ENCODE results near the gene ARHGAP40. TPM values are rescaled to one million over a fixed set of nuclear protein-coding genes. Genes with fewer than 3 reads are reported as not detected.
A peak's percentile ranks its signal among the peaks of the same experiment; 100 is the strongest.

The ARHGAP40 gene
- total RNA-seq, result under 1 TPM in 1 of 2 experiments, not detected in 1; 0.12 TPM

DNA sequence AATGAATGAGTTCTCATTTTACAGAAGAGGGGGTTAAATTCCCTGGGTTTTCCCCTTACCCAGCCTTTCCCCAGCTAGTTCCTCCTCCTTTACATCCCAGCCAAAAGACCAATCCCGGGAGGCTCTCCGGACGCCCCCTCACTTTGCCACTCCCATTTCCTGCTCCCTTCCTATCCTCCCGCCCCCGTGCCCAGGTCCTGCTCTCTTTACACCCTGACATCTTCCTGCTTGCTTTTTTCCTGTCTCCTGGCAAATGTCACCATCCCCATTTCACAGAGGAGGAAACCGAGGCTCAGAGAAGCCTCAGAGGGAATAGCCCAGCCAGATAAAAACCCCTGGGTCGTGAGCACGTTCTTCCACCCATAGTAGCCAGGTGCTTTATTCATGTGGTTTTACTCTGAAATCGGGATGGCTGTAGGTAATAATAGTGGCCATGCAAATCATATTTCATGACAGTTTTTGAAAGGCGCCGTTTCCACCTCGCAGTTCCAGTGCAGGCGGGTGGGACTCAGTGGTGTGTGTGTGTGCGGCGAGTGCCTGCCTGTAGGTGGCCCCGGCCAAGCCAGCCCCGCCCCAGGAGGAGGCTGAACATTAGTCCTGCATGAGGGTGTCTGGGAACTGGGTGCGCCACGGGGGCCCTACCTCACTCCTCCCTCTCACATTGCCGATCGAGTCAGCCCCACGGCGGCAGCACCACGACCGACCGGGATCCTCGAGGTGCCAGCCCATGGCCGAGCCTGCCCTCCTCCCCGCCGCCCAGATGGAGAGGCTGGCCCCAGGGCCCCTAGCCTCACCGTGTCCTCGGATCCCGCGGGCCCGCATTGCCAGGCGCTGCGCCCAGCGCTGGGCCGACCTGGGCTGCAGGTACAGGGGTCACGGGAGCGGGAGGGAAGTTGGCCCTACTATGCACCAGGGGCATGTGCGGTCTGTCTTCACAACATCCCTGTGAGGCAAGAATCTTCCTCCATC is at the start of gene ARHGAP40:
Gene ARHGAP40 (plus strand): TSS at position 594 of the 969 bp plus-strand sequence.
- Mint-ChIP-seq H3K27ac (no peak within 1 kb of the TSS), H3K27me3 (peaks cover 73% of the 10 kb centered on the region), H3K36me3 (no peaks in the 10 kb centered on the region), H3K4me3 (peak within 1 kb of the TSS; percentile 65), H3K9me3 (no peaks in the 10 kb centered on the region), H3K4me1 (peaks cover 10% of the 10 kb centered on the region)
- DNase-seq, result peak; percentile 58

DNA sequence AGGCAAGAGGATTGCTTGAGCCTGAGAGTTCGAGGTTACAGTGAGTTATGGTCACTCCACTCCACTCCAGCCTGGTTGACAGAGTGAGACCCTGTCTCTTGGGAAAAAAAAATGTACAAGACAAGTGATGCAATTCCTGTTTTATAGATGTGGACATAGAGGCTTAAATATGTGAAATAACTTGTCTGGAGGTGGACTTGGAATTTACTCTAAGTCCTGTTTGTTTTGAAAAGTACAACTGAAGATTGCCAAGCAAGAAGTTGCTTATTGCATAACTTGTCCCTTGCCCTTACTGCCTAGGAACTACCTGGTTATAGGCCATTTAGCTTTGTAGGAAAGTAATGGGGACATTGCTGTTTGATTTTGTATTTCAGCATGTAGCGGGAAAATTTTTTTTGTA is 46.6 kb upstream of the ARHGAP40 start:
- Mint-ChIP-seq H3K9me3 (no peaks in the 10 kb centered on the region), H3K4me3 (no peak overlapping the region), H3K36me3 (peaks cover 22% of the 10 kb centered on the region), H3K4me1 (no peaks in the 10 kb centered on the region), H3K27me3 (no peaks in the 10 kb centered on the region), H3K27ac (peak overlapping the region; percentile 5)
- no peak for DNase-seq

DNA sequence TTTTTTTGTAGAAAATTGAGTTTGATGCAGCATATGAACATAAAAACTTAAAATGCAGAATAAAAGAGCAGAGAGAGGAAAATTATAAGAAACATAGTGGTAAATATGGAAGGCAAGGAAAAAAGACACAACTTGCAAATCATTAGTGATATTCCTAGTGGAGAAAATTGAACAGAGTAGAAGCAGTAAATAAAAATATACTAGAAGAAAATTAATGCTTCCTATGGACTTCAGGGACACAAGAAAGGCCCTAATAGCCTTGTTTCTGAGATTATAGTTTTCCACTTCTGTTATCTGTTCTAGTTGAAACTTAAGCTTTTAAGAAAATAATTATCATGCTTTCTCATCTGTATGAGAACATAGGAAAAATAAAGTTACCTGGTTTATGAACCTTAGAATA is 46.2 kb upstream of the ARHGAP40 start:
- Mint-ChIP-seq H3K9me3 (no peaks in the 10 kb centered on the region), H3K4me3 (no peak overlapping the region), H3K27ac (no peak overlapping the region), H3K27me3 (no peaks in the 10 kb centered on the region), H3K36me3 (peaks cover 20% of the 10 kb centered on the region), H3K4me1 (no peaks in the 10 kb centered on the region)
- no peak for DNase-seq

DNA sequence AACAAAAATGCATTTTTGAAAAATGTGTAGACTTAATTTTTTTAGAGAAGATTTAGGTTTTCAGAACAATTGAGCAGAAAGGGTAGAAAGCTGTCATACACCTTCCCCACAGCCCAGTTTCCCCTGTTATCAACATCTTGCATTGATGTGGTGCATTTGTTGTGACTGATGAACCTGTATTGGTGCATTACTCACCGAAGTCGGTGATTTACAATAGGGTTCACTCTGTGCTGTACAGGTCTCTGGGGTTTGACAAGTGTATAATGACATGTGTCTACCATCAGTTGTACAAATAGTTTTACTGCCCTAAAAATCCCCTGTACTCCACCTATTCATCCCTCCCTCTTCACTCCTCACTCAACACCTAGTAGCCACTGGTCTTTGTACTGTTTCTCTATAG is 44.4 kb upstream of the ARHGAP40 start:
- no peaks in the 10 kb centered on the region for H3K4me1 Mint-ChIP-seq
- H3K27ac Mint-ChIP-seq, result no peak overlapping the region
- no peak overlapping the region for H3K4me3 Mint-ChIP-seq
- no peaks in the 10 kb centered on the region for H3K27me3 Mint-ChIP-seq
- DNase-seq, result no peak
- peaks cover 19% of the 10 kb centered on the region for H3K36me3 Mint-ChIP-seq
- no peaks in the 10 kb centered on the region for H3K9me3 Mint-ChIP-seq

DNA sequence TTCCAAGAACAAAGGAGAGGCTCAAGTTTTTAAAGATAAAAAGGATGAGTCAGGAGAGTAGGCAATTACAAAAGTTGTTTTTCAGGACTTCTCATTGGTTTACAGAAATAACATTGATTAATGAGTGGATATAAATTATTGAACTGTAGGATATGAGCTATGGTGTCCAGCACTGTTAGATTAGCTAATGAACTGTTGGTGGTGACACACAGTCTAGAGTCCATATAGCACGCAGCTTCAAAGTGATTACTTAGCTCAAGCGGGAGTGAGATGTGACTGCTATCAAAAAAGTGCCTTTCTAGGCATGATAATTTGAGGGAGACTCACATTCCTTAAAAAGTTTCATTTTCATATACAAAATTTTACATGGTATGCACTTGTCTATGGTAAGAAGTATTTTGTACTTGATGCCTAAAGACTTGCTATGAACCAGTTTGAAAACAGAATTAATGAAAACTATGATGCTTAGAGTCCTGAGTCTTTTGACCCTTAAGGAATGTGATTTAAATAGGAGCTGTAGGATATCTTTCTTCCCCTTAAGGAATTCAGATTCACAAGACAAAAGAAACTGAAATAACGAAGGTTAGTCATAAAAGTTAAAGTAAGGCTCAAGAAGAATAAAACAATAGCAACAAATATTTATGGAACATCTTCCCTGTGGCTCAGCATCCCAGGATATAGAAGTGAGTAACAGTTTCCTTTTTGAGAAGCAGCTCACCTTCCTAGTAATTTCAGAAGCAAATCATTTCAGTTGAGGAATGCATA is 42.8 kb upstream of the ARHGAP40 start:
- DNase-seq, result no peak
- H3K36me3 Mint-ChIP-seq, result peaks cover 17% of the 10 kb centered on the region
- H3K27ac Mint-ChIP-seq, result no peak overlapping the region
- H3K4me3 Mint-ChIP-seq, result no peak overlapping the region
- no peaks in the 10 kb centered on the region for H3K4me1 Mint-ChIP-seq
- H3K9me3 Mint-ChIP-seq, result no peaks in the 10 kb centered on the region
- H3K27me3 Mint-ChIP-seq, result no peaks in the 10 kb centered on the region

DNA sequence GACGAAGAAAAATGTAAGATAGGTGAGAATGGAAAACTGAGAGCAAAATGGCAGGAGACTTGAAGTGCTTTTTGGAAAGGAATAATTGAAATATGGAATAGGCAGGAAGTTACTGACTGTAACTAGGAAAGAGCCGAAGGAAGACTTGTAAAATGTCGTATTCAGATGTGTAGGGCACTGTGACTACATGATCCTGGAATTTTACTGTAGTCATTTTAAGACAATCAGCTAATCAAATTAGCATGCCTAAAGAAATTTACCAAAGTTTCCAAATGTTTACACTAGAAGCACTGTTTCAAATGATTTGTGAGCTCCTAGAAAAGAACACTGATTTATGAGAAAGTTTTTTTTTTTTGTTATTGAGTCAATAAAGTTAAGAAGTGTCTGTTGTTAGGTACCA is 41.8 kb upstream of the ARHGAP40 start:
- peaks cover 13% of the 10 kb centered on the region for H3K36me3 Mint-ChIP-seq
- H3K9me3 Mint-ChIP-seq, result no peaks in the 10 kb centered on the region
- H3K27me3 Mint-ChIP-seq, result no peaks in the 10 kb centered on the region
- DNase-seq, result no peak
- H3K4me1 Mint-ChIP-seq, result no peaks in the 10 kb centered on the region
- H3K27ac Mint-ChIP-seq, result no peak overlapping the region
- no peak overlapping the region for H3K4me3 Mint-ChIP-seq

DNA sequence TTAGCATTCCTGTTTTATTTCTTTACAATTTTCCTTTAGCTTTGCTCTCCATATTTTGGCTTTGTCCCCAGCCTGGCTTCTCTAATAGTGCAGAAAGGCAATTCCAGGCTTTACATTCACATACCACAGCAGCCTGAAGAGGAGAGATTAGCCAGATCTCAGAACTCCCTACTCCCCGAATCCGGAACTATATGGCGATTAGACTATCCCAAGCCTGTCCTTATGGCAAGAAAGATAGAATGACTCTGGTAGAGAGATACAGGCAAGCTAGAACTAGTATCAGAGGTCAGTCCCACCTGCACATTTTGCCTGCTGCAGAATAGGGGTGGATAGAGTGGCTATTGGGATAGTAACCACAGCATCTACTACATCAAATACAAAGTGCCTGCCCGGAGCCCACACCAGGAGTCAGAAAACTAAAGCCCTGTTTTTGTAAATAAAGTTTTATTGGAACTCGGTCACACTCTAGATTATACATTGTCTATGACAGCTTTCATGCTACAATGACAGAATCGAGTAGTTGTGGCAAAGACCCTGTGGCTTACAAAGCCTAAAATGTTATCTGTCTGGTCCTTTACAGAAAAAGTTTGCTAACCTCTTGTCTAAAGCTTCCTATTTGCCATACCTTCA is 37.7 kb upstream of the ARHGAP40 start:
- H3K4me1 Mint-ChIP-seq, result no peaks in the 10 kb centered on the region
- no peak for DNase-seq
- no peak overlapping the region for H3K4me3 Mint-ChIP-seq
- H3K27me3 Mint-ChIP-seq, result no peaks in the 10 kb centered on the region
- peaks cover 8% of the 10 kb centered on the region for H3K36me3 Mint-ChIP-seq
- H3K27ac Mint-ChIP-seq, result no peak overlapping the region
- no peaks in the 10 kb centered on the region for H3K9me3 Mint-ChIP-seq

DNA sequence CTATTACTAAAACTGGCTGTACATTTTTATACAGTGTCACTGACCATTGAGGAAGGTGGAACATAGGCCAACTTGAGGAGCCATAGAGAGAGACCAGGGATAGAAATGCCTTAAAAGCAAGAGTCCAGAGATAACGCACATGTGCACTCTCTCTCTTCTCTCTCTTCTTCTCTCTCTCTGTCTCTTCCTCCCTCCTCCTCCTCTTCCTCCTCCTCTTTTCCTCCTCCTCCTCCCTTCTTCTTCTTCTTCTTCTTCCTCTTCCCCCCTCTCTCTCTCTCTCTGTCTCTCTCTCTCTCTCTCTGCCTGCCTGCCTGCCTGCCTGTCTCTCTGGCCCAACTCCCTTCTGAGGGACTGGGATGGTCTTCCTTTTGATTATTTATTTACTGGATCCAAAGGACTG is 36.9 kb upstream of the ARHGAP40 start:
- DNase-seq, result no peak
- Mint-ChIP-seq H3K4me3 (no peak overlapping the region), H3K27ac (peak overlapping the region; percentile 46), H3K4me1 (no peaks in the 10 kb centered on the region), H3K27me3 (no peaks in the 10 kb centered on the region), H3K9me3 (no peaks in the 10 kb centered on the region), H3K36me3 (peaks cover under 1% of the 10 kb centered on the region)

DNA sequence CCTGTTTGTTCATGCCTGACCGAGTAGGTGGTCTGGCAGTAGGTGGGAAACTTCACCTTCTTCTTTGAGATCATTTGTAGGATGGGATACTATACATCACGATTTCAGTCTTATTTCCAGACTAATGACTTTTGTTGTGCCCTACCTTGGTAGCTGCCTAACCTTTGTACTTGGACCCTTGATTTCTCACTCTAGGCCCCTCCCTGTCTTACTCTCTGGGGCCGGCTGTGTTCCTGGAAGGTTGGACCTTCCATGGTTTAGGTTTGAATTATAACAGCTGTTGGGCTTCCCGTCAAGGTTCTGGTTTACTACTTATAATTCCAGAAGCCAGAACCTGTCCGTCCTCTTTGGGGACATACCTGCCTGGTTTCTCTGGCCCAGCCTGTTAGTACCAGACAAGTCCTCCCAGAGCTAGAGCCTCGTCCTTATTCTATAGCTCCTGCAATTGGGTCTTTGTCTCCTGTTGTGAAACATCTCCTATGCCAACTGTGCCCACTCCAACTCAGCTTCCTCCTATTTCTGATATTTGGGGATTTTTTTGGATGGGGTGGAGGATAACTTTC is 35.5 kb upstream of the ARHGAP40 start:
- Mint-ChIP-seq H3K27me3 (no peaks in the 10 kb centered on the region), H3K27ac (no peak overlapping the region), H3K4me1 (no peaks in the 10 kb centered on the region), H3K36me3 (no peaks in the 10 kb centered on the region), H3K4me3 (no peak overlapping the region), H3K9me3 (no peaks in the 10 kb centered on the region)
- DNase-seq, result no peak

DNA sequence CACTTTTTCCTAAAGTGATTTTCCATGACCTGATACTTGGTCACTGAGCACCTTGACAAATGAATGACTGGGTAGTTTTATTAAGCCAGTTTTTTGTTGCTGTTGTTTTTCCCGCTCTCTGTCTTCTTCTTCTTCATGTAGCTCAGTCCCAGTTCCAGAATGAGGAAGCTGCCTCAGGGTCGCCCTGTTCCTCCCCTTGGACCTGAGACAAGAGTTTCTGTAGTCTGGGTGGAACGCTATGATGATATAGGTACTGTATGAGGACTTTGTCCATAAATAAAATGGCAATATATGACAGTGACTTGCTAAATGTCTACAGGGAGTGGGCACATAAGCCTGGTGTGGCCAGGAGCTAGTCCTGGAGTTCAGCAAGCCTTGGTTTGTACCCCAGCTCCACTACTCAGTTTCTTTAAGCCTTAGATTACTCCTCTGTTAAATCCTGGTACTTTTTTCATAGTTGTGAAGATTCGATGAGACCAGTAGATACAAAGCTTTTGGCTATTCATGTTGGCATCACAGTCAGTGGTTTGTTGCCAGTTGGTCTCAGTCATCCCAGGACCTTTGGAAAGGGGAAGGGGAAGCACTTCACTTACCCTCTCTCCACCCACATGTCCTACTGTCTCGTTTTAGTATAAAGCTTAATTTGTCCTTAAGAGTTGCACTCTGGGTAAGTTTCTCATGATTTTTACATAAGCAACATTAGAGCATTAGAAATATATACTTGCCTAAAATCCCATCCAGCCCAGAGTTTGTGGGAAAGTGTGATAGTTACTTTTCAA is 31.7 kb upstream of the ARHGAP40 start:
- DNase-seq, result no peak
- no peaks in the 10 kb centered on the region for H3K36me3 Mint-ChIP-seq
- H3K9me3 Mint-ChIP-seq, result no peaks in the 10 kb centered on the region
- no peak overlapping the region for H3K4me3 Mint-ChIP-seq
- no peaks in the 10 kb centered on the region for H3K27me3 Mint-ChIP-seq
- H3K27ac Mint-ChIP-seq, result peak overlapping the region; percentile 47
- no peaks in the 10 kb centered on the region for H3K4me1 Mint-ChIP-seq

DNA sequence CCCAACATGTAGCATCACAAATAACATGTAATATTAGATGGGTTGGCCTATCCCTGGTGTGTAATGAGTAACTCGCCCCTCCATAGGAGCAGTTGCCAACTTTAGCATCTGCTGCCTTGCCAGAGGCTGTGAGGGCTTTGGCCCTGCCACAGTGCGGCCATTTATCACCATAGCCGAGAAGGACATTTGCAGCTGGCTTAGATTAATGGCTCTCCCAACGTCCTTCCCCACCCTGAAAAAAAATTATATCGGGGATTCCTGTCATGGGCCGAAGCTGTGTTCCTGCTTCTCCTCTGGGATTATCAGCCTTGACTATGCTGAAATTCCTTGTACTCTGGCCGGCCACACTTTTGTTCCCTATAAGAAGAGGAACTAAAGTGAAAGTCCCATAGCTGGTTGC is 28.2 kb upstream of the ARHGAP40 start:
- no peak overlapping the region for H3K27ac Mint-ChIP-seq
- H3K4me1 Mint-ChIP-seq, result no peaks in the 10 kb centered on the region
- no peaks in the 10 kb centered on the region for H3K9me3 Mint-ChIP-seq
- no peak for DNase-seq
- no peak overlapping the region for H3K4me3 Mint-ChIP-seq
- H3K27me3 Mint-ChIP-seq, result no peaks in the 10 kb centered on the region
- H3K36me3 Mint-ChIP-seq, result peaks cover 2% of the 10 kb centered on the region

DNA sequence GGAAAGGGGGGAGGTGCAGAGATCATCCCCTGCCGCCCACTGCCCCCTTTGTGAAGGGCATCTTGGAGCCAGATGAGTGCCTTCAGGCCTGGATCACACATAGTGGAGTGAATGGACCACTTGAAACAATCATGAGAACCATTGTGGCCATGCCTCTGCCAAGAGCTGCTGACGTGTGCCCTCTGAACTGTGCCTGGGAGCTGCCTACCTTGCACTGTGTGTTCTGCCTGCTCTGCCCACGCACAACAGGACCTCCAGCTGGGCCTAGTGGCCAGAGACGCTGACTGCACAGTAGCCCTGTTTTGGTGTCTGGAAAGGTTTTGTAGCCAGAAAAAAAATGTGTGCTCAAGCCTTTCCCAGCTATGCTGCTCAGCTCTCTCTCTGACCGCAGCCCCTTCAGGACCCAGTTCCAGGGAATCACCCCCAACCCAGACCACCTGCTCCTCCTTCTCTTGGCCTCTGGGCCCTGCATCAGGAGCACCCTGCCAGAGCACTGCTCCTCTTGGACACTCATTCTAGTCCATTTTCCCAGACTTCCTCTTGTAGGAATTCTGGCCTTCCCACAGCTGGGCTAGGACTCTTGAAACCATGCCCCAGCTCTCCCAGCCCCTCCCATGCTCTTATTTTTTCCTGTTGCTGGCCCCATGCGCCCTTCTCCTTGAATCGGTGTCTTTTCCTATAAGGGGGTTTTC is 22.2 kb upstream of the ARHGAP40 start:
- Mint-ChIP-seq H3K4me3 (no peak overlapping the region), H3K9me3 (no peaks in the 10 kb centered on the region), H3K27me3 (no peaks in the 10 kb centered on the region), H3K36me3 (peaks cover 2% of the 10 kb centered on the region), H3K4me1 (no peaks in the 10 kb centered on the region), H3K27ac (no peak overlapping the region)
- DNase-seq, result no peak

DNA sequence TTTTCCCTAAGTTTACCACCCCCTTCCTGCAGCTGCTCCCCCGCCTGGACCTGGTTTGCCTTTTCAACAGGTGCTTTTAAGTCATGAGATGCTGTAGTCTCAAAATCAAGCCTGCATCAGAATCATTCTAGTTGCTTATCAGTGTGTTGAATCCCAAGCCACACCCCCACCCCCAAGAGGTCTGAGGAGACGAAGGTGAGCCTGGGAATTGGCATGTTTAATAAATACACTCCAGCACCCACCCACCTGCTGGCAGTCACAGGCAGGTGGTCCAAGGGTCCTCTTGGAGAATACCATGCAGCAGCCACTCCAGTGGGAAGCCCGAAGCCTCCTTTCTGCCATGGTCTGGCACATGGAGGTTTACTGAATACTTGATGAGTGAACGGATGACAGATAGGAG is 21.7 kb upstream of the ARHGAP40 start:
- Mint-ChIP-seq H3K9me3 (no peaks in the 10 kb centered on the region), H3K27ac (no peak overlapping the region), H3K4me1 (no peaks in the 10 kb centered on the region), H3K4me3 (no peak overlapping the region), H3K27me3 (no peaks in the 10 kb centered on the region), H3K36me3 (peaks cover 2% of the 10 kb centered on the region)
- DNase-seq, result no peak

DNA sequence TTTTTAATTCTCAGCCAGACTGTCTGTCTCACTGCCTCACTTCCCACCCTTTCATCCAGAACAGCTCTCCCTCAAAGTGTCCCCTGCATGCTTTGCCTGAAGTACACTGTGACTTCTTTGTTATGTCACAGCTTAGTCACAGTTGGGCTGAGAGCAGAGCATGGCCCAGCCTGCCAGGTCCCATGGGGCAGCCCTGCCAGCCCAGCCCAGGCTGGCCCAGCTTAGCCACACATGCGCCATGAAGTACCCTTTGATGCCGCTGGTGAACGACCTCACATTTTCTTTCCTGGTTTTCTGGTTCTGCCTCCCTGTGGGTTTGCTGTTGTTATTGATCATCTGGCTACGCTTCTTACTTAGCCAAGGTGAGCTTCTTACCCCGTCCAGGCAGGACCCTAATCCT is 20.6 kb upstream of the ARHGAP40 start, which contains the start of gene ADIG:
Gene ADIG (plus strand): TSS at position 185 of the 400 bp plus-strand sequence. CDS start 54 bp downstream, at position 239.
- peaks cover 2% of the 10 kb centered on the region for H3K36me3 Mint-ChIP-seq
- DNase-seq, result no peak
- H3K27ac Mint-ChIP-seq, result no peak within 1 kb of the TSS
- no peaks in the 10 kb centered on the region for H3K9me3 Mint-ChIP-seq
- no peaks in the 10 kb centered on the region for H3K27me3 Mint-ChIP-seq
- no peaks in the 10 kb centered on the region for H3K4me1 Mint-ChIP-seq
- no peak within 1 kb of the TSS for H3K4me3 Mint-ChIP-seq

All from activated naive CD8-positive, alpha-beta T cell treated with anti-CD3 and anti-CD28 coated beads for 36 hours (primary cell).